ENCODE data around the gene ALCAM. TPM values are rescaled to one million over a fixed set of nuclear protein-coding genes. Genes with fewer than 3 reads are reported as not detected.

ALCAM gene
- total RNA-seq, 1 donor from 2014 or later = 28.6 TPM

GRCh38 chr3:105364128-105364527, 2.6 kb upstream of the ALCAM start:
- no peak overlapping the region for H3K4me3 Mint-ChIP-seq (ENCODE audit: low read depth)
- H3K4me1 Mint-ChIP-seq (ENCODE audit: low read depth) = peaks cover 24% of the 10 kb centered on the region
- H3K27me3 Mint-ChIP-seq = peaks cover 29% of the 10 kb centered on the region
- TF ChIP-seq CTCF (IDR thresholded peaks at IDR 0.05; ENCODE audit: unreplicated experiment) = no peak
- no peak overlapping the region for H3K27ac Mint-ChIP-seq
- H3K9me3 Mint-ChIP-seq (ENCODE audit: low read depth) = no peaks in the 10 kb centered on the region
- no peak for DNase-seq (ENCODE audit: low spot score, unreplicated experiment)
- no peaks in the 10 kb centered on the region for H3K36me3 Mint-ChIP-seq (ENCODE audit: insufficient read depth)

GRCh38 chr3:105365081-105365390, 1.7 kb upstream of the ALCAM start:
- no peak for TF ChIP-seq CTCF (IDR thresholded peaks at IDR 0.05; ENCODE audit: unreplicated experiment)
- H3K36me3 Mint-ChIP-seq (ENCODE audit: insufficient read depth) = no peaks in the 10 kb centered on the region
- no peak overlapping the region for H3K27ac Mint-ChIP-seq
- DNase-seq (ENCODE audit: low spot score, unreplicated experiment) = no peak
- H3K4me1 Mint-ChIP-seq (ENCODE audit: low read depth) = peaks cover 28% of the 10 kb centered on the region
- peaks cover 29% of the 10 kb centered on the region for H3K27me3 Mint-ChIP-seq
- H3K4me3 Mint-ChIP-seq (ENCODE audit: low read depth) = peak overlapping the region; percentile 86
- no peaks in the 10 kb centered on the region for H3K9me3 Mint-ChIP-seq (ENCODE audit: low read depth)

GRCh38 chr3:105365391-105366325, 1.1 kb upstream of the ALCAM start:
- no peaks in the 10 kb centered on the region for H3K36me3 Mint-ChIP-seq (ENCODE audit: insufficient read depth)
- no peaks in the 10 kb centered on the region for H3K9me3 Mint-ChIP-seq (ENCODE audit: low read depth)
- peak overlapping the region; percentile 86 for H3K4me3 Mint-ChIP-seq (ENCODE audit: low read depth)
- DNase-seq (ENCODE audit: low spot score, unreplicated experiment) = no peak
- TF ChIP-seq CTCF (IDR thresholded peaks at IDR 0.05; ENCODE audit: unreplicated experiment) = no peak
- peaks cover 29% of the 10 kb centered on the region for H3K4me1 Mint-ChIP-seq (ENCODE audit: low read depth)
- peak overlapping the region; percentile 69 for H3K27ac Mint-ChIP-seq
- H3K27me3 Mint-ChIP-seq = peaks cover 29% of the 10 kb centered on the region

- TF ChIP-seq CTCF (IDR thresholded peaks at IDR 0.05; ENCODE audit: unreplicated experiment) = no peak
- peak overlapping the region; percentile 95 for H3K27ac Mint-ChIP-seq
These were observed 325 bp downstream of the ALCAM start for GRCh38 chr3:105367063-105367405.

GRCh38 chr3:105367406-105368213, 901 bp downstream of the ALCAM start:
- DNase-seq (ENCODE audit: low spot score, unreplicated experiment) = peak; percentile 19
- Mint-ChIP-seq H3K4me1 (ENCODE audit: low read depth) (peaks cover 32% of the 10 kb centered on the region), H3K4me3 (ENCODE audit: low read depth) (peak overlapping the region; percentile 86), H3K9me3 (ENCODE audit: low read depth) (no peaks in the 10 kb centered on the region), H3K27ac (peak overlapping the region; percentile 97), H3K36me3 (ENCODE audit: insufficient read depth) (no peaks in the 10 kb centered on the region), H3K27me3 (peaks cover 25% of the 10 kb centered on the region)
- TF ChIP-seq CTCF (IDR thresholded peaks at IDR 0.05; ENCODE audit: unreplicated experiment) = no peak

More at GRCh38 chr3:105367063-105367405, 325 bp downstream of the ALCAM start:
- Mint-ChIP-seq H3K4me3 (ENCODE audit: low read depth) (peak overlapping the region; percentile 86), H3K9me3 (ENCODE audit: low read depth) (no peaks in the 10 kb centered on the region), H3K4me1 (ENCODE audit: low read depth) (peaks cover 32% of the 10 kb centered on the region), H3K27me3 (peaks cover 25% of the 10 kb centered on the region), H3K36me3 (ENCODE audit: insufficient read depth) (no peaks in the 10 kb centered on the region)
- no peak for DNase-seq (ENCODE audit: low spot score, unreplicated experiment)
